A549 (cell line): ENCODE measurements around the gene DAD1. TPM values are rescaled to one million over a fixed set of nuclear protein-coding genes. Genes with fewer than 3 reads are reported as not detected.
"Not testable (repeated sequence)": the region's sequence is repeated elsewhere in the genome, so short reads cannot be mapped to it uniquely, and the experiment has no call there.

ENCODE experiments used
- ATAC-seq, 2 experiments: fragments of 200-7000 bp in 1 of 2; fragments of >200 bp in 1 of 2; cut with Nextera tagmentation in 1 of 2; cut with Tn5 transposase in 1 of 2; 3 replicates each; pipeline versions ENCODE4 v1.8.0 to v1.9.1; 2018 to 2020; ENCODE audit warnings: mild to moderate bottlenecking in 1 of 2, moderate library complexity in 1 of 2
- CTCF ChIA-PET: fragments of 300-600 bp; sonication (Branson Sonifier 250); formaldehyde crosslinking; extraction: SDS; loops from one replicate; lab custom pipeline; 2021; ENCODE audit warnings: antibody characterized with exemption, inconsistent platforms; lab: Yijun Ruan, JAX
- POLR2A ChIA-PET: fragments of 350-600 bp; formaldehyde crosslinking; extraction: SDS; loops from one replicate; lab custom pipeline; 2021; ENCODE audit warnings: antibody characterized with exemption, inconsistent platforms; lab: Yijun Ruan, JAX
- DNase-seq, 2 experiments: peaks; one replicate each; pipeline versions ENCODE4 v3.0.0 to v3.0.0-alpha.2; 2011 to 2016; ENCODE audit warnings: low read depth in 1 of 2, low spot score in 1 of 2
- FAIRE-seq: peaks from 2 replicates; lab custom pipeline; 2011; peaks lifted over from hg19 to GRCh38; lab: Jason Lieb, UNC
- H3K27ac ChIP-seq, 2 experiments: fragments of >200 bp; sonication (Bioruptor Twin); formaldehyde crosslinking; 3 replicates each; pipeline ENCODE4 v1.5.1; 2016 to 2017
- H3K4me1 ChIP-seq: fragments of >200 bp; sonication (Bioruptor Twin); formaldehyde crosslinking; 3 replicates; pipeline ENCODE4 v1.6.1; 2016
- H3K4me2 ChIP-seq: fragments of >200 bp; sonication (Bioruptor Twin); formaldehyde crosslinking; 3 replicates; pipeline ENCODE4 v1.6.1; 2016
- H3K4me3 ChIP-seq: fragments of >200 bp; sonication (Bioruptor Twin); formaldehyde crosslinking; 3 replicates; pipeline ENCODE4 v1.5.1; 2016
- H3K9me3 ChIP-seq: fragments of >200 bp; sonication (Bioruptor Twin); formaldehyde crosslinking; 3 replicates; pipeline ENCODE4 v1.6.1; 2016
- ATOH8 ChIP-seq: fragments of 250-450 bp; sonication (Bioruptor Pico); IDR thresholded peaks from 2 replicates; pipeline ENCODE4 v1.5.0; 2020; ENCODE audit warnings: low read depth, mild to moderate bottlenecking, moderate library complexity
- BCL3 ChIP-seq: fragments of >200 bp; sonication (Bioruptor Twin); formaldehyde crosslinking; IDR thresholded peaks from 3 replicates; pipeline ENCODE4 v1.6.1; 2016
- BHLHE40 ChIP-seq: IDR thresholded peaks from 2 replicates; pipeline ENCODE4 v1.6.1; 2012; ENCODE audit warnings: low read depth, low read length, inconsistent platforms
- CBX2 ChIP-seq: fragments of 200-600 bp; sonication (generic); IDR thresholded peaks from 2 replicates; pipeline ENCODE4 v1.6.1; 2016; ENCODE audit warnings: low read depth, mild to moderate bottlenecking, borderline replicate concordance
- EP300 ChIP-seq, 2 experiments: fragments of >200 bp; sonication (Bioruptor Twin); formaldehyde crosslinking; IDR thresholded peaks; 2 replicates in 1 of 2; 3 replicates in 1 of 2; pipeline ENCODE4 v1.6.1; 2016 to 2017
- ESRRA ChIP-seq: fragments of 150-350 bp; IDR thresholded peaks from 2 replicates; pipeline ENCODE4 v1.6.1; 2014; ENCODE audit warnings: mild to moderate bottlenecking, low read length, borderline replicate concordance
- FOSB ChIP-seq: fragments of 250-450 bp; sonication (Bioruptor Pico); IDR thresholded peaks from 2 replicates; pipeline ENCODE4 v1.5.0; 2020; ENCODE audit warnings: mild to moderate bottlenecking, moderate library complexity
- FOSL2 ChIP-seq, 2 experiments: fragments of 450-650 bp in 1 of 2; fragments of >200 bp in 1 of 2; sonication (Bioruptor Twin) in 1 of 2; formaldehyde crosslinking; IDR thresholded peaks; 2 replicates each; pipeline versions ENCODE4 v1.5.0 to v1.6.1; 2016 to 2020; ENCODE audit warnings: mild to moderate bottlenecking in 1 of 2, moderate library complexity in 1 of 2
- HES2 ChIP-seq: fragments of >200 bp; sonication (Bioruptor Twin); formaldehyde crosslinking; IDR thresholded peaks from 2 replicates; pipeline ENCODE4 v1.6.1; 2016
- HOXB5 ChIP-seq: fragments of 250-450 bp; sonication (Bioruptor Pico); IDR thresholded peaks from 2 replicates; pipeline ENCODE4 v1.5.0; 2020; ENCODE audit warnings: mild to moderate bottlenecking, moderate library complexity
- JUNB ChIP-seq: fragments of >200 bp; sonication (Bioruptor Twin); formaldehyde crosslinking; IDR thresholded peaks from 2 replicates; pipeline ENCODE4 v1.6.1; 2016
- KDM5A ChIP-seq: fragments of 200-600 bp; sonication (generic); IDR thresholded peaks from 2 replicates; pipeline ENCODE4 v1.6.1; 2016; ENCODE audit warnings: antibody characterized with exemption, mild to moderate bottlenecking
- MAFK ChIP-seq: fragments of 450-650 bp; IDR thresholded peaks from 2 replicates; pipeline ENCODE4 v1.6.1; 2014; ENCODE audit not compliant: partially characterized antibody
- MAZ ChIP-seq: fragments of 150-350 bp; IDR thresholded peaks from 2 replicates; pipeline ENCODE4 v1.6.1; 2014; ENCODE audit warnings: antibody characterized with exemption, low read depth, low read length, borderline replicate concordance
- NPAS2 ChIP-seq: fragments of 250-450 bp; sonication (Bioruptor Pico); IDR thresholded peaks from 2 replicates; pipeline ENCODE4 v1.8.0; 2022; ENCODE audit warnings: mild to moderate bottlenecking, moderate library complexity, borderline replicate concordance
- PBX3 ChIP-seq: IDR thresholded peaks from 2 replicates; pipeline ENCODE4 v1.6.1; 2012
- RAD21 ChIP-seq, 2 experiments: fragments of >200 bp in 1 of 2; sonication (Bioruptor Twin) in 1 of 2; formaldehyde crosslinking in 1 of 2; IDR thresholded peaks in 1 of 2; conservative IDR thresholded peaks in 1 of 2; 2 replicates in 1 of 2; 3 replicates in 1 of 2; pipeline ENCODE4 v1.6.1; 2012 to 2018; ENCODE audit warnings: inconsistent platforms in 1 of 2
- RARB ChIP-seq: fragments of 250-450 bp; sonication (Bioruptor Pico); IDR thresholded peaks from 2 replicates; pipeline ENCODE4 v1.8.0; 2021; ENCODE audit warnings: mild to moderate bottlenecking, moderate library complexity
- RFX5 ChIP-seq: fragments of 450-650 bp; IDR thresholded peaks from 2 replicates; pipeline ENCODE4 v1.7.1; 2014; ENCODE audit warnings: antibody characterized with exemption, mild to moderate bottlenecking, moderate library complexity
- TP53 ChIP-seq: fragments of 250-450 bp; sonication (Bioruptor Pico); IDR thresholded peaks from 2 replicates; pipeline ENCODE4 v1.5.0; 2021; ENCODE audit warnings: mild to moderate bottlenecking, moderate library complexity
- USF2 ChIP-seq: fragments of 450-650 bp; IDR thresholded peaks from 2 replicates; pipeline ENCODE4 v1.6.1; 2014; ENCODE audit warnings: antibody characterized with exemption
- ZC3H11A ChIP-seq: fragments of 450-650 bp; IDR thresholded peaks from 2 replicates; pipeline ENCODE4 v1.6.1; 2014; ENCODE audit warnings: antibody characterized with exemption, mild to moderate bottlenecking
- ZFP36 ChIP-seq: fragments of 450-650 bp; IDR thresholded peaks from 2 replicates; pipeline ENCODE4 v1.6.1; 2014; ENCODE audit warnings: borderline replicate concordance; ENCODE audit not compliant: partially characterized antibody
- WGBS: methylation state at CpG from one replicate; pipeline ENCODE4 v1.1.6; 2017; ENCODE audit errors: missing lambda C conversion rate; 5-methylcytosine and 5-hydroxymethylcytosine counted together
- polyA plus RNA-seq, 4 experiments: library from polyadenylated mRNA; depleted of rRNA in 3 of 4; stranded (reverse); fragments of >200 nt; fragmentation: RNase III in 1 of 4; extraction: RNeasy Plus Mini Kit Qiagen cat#74134 plus additional on column Dnase treatment in 1 of 4; gene quantifications; 2 replicates in 3 of 4; 3 replicates in 1 of 4; pipeline ENCODE4 v1.2.3, GENCODE V29; 2011 to 2017

The DAD1 gene
- polyA plus RNA-seq, 2 of the 4 experiments (the other 2 are of a cell fraction): 317 to 474 TPM

GRCh38 chr14:22567437-22567836 lies 21.6 kb downstream of the DAD1 start:
- FAIRE-seq: no peak
- no peak overlapping the region for H3K27ac ChIP-seq
- 100% methylated on average over 1 of the region's 1 CpG for WGBS
- no peak for ATAC-seq
- H3K9me3 ChIP-seq: no peaks in the 10 kb centered on the region
- H3K4me2 ChIP-seq: no peak overlapping the region
- TF ChIP-seq EP300 (IDR thresholded peaks at IDR 0.05): no peak
- no peak for TF ChIP-seq FOSB (CRISPR knock-in tag)
- no peak for TF ChIP-seq CBX2
- TF ChIP-seq HOXB5 (CRISPR knock-in tag): no peak
- no peak for TF ChIP-seq PBX3
- TF ChIP-seq RFX5: no peak
- no peak for TF ChIP-seq BHLHE40
- TF ChIP-seq ZC3H11A: no peak
- no peak for TF ChIP-seq JUNB
- TF ChIP-seq ATOH8 (CRISPR knock-in tag): no peak
- TF ChIP-seq BCL3: no peak
- no peak for TF ChIP-seq RAD21 (conservative IDR thresholded peaks at IDR 0.05 in 1 of 2, IDR thresholded peaks at IDR 0.05 in 1 of 2)
- no peak for TF ChIP-seq KDM5A
- TF ChIP-seq TP53: no peak
- no peak for TF ChIP-seq USF2
- TF ChIP-seq RARB (CRISPR knock-in tag): no peak
- no peak for TF ChIP-seq ZFP36
- no peak for TF ChIP-seq MAFK
- ChIA-PET POLR2A (no interaction called here), CTCF (interaction anchor here (0.8 to 16.3 kb wide), 8 partner anchors 11 to 335 kb away, joined by 3 to 376 read pairs (median 11); partner anchors contain the start of gene OR6J1)
- DNase-seq: no peak
- H3K4me3 ChIP-seq: no peak overlapping the region
- peaks cover 23% of the 10 kb centered on the region for H3K4me1 ChIP-seq

GRCh38 chr14:22566845-22567244 lies 22.2 kb downstream of the DAD1 start:
- CTCF ChIA-PET: interaction anchor here (0.8 to 16.3 kb wide), 7 partner anchors 11 to 333 kb away, joined by 3 to 376 read pairs (median 3); partner anchors contain the start of gene OR6J1
- H3K4me1 ChIP-seq: peaks cover 17% of the 10 kb centered on the region; the same call in 2 of the 3 replicates
- TF ChIP-seq FOSL2 (IDR thresholded peaks at IDR 0.05): no peak
- no peak for TF ChIP-seq FOSL2 (CRISPR knock-in tag; IDR thresholded peaks at IDR 0.05)
- TF ChIP-seq BCL3: no peak
- no peak for TF ChIP-seq USF2
- TF ChIP-seq ESRRA: no peak
- no peak for TF ChIP-seq MAFK
- no peak for TF ChIP-seq HES2
- no peak for TF ChIP-seq MAZ
- no peak for TF ChIP-seq ZFP36
- no peak for TF ChIP-seq CBX2
- TF ChIP-seq NPAS2 (CRISPR knock-in tag): no peak
- TF ChIP-seq, all 56 proteins: peak for 0
- ATAC-seq (no peak), DNase-seq (no peak), FAIRE-seq (no peak)
- Histone ChIP-seq H3K4me3 (no peak overlapping the region), H3K4me2 (no peak overlapping the region), H3K9me3 (no peaks in the 10 kb centered on the region), H3K27ac (no peak overlapping the region)
- POLR2A ChIA-PET: no interaction called here
- WGBS: 93% methylated on average over 2 of the region's 2 CpGs

GRCh38 chr14:22566266-22566665 lies 22.8 kb downstream of the DAD1 start:
- H3K9me3 ChIP-seq, DNase-seq, H3K4me2 ChIP-seq, H3K4me3 ChIP-seq, ATAC-seq, FAIRE-seq, POLR2A ChIA-PET, H3K27ac ChIP-seq: not testable (repeated sequence)
- CTCF ChIA-PET: interaction anchor here (0.8 to 16.3 kb wide), 8 partner anchors 10 to 334 kb away, joined by 3 to 376 read pairs (median 6); partner anchors contain the start of gene OR6J1
- WGBS: 95% methylated on average over 9 of the region's 9 CpGs
- H3K4me1 ChIP-seq: peaks cover 12% of the 10 kb centered on the region; the same call in 2 of the 3 replicates
